ENCODE measurements around the gene TNXB.
"Not testable (repeated sequence)": the region's sequence is repeated elsewhere in the genome, so short reads cannot be mapped to it uniquely, and the experiment has no call there.

The TNXB gene

GRCh38 chr6:32064706-32065105, 44.4 kb downstream of the TNXB start:
- no peak for TF ChIP-seq CTCF (IDR thresholded peaks at IDR 0.05; ENCODE audit: low read depth, low read length)
- H3K4me3 ChIP-seq (ENCODE audit: low read depth, low read length) = no peak overlapping the region

GRCh38 chr6:32060966-32061655, 48.0 kb downstream of the TNXB start:
- no peak overlapping the region for H3K4me3 ChIP-seq (ENCODE audit: low read depth, low read length)
- no peak for TF ChIP-seq CTCF (IDR thresholded peaks at IDR 0.05; ENCODE audit: low read depth, low read length)

- H3K4me3 ChIP-seq (ENCODE audit: low read depth, low read length) = no peak overlapping the region
- TF ChIP-seq CTCF (IDR thresholded peaks at IDR 0.05; ENCODE audit: low read depth, low read length) = no peak
Measured at GRCh38 chr6:32058511-32058963, 50.6 kb downstream of the TNXB start.

GRCh38 chr6:32057966-32058365, 51.2 kb downstream of the TNXB start:
- no peak for TF ChIP-seq CTCF (IDR thresholded peaks at IDR 0.05; ENCODE audit: low read depth, low read length)
- H3K4me3 ChIP-seq (ENCODE audit: low read depth, low read length) = no peak overlapping the region

- H3K4me3 ChIP-seq (ENCODE audit: low read depth, low read length) = no peak overlapping the region
- no peak for TF ChIP-seq CTCF (IDR thresholded peaks at IDR 0.05; ENCODE audit: low read depth, low read length)
Measured at GRCh38 chr6:32056254-32056653, 52.9 kb downstream of the TNXB start.

GRCh38 chr6:32055756-32056155, 53.4 kb downstream of the TNXB start:
- H3K4me3 ChIP-seq (ENCODE audit: low read depth, low read length) = not testable (repeated sequence)

- H3K4me3 ChIP-seq (ENCODE audit: low read depth, low read length) = not testable (repeated sequence)
Measured at GRCh38 chr6:32053314-32053713, 55.8 kb downstream of the TNXB start.

- H3K4me3 ChIP-seq (ENCODE audit: low read depth, low read length) = not testable (repeated sequence)
Measured at GRCh38 chr6:32052626-32053025, 56.5 kb downstream of the TNXB start.

- H3K4me3 ChIP-seq (ENCODE audit: low read depth, low read length) = no peak overlapping the region
- no peak for TF ChIP-seq CTCF (IDR thresholded peaks at IDR 0.05; ENCODE audit: low read depth, low read length)
Measured at GRCh38 chr6:32050562-32050961, 58.6 kb downstream of the TNXB start.

- H3K4me3 ChIP-seq (ENCODE audit: low read depth, low read length) = not testable (repeated sequence)
Measured at GRCh38 chr6:32049736-32050135, 59.4 kb downstream of the TNXB start.

GRCh38 chr6:32049149-32049548, 60.0 kb downstream of the TNXB start:
- not testable (repeated sequence) for H3K4me3 ChIP-seq (ENCODE audit: low read depth, low read length)

All from WI38 (cell line).